Measurements from ENCODE around the gene LPAR1.

The LPAR1 gene

GRCh38 chr9:110990481-110990880 is 47.8 kb downstream of the LPAR1 start:
- in situ Hi-C loops (cut with HindIII; ENCODE audit: low pct_unique_long_range_greater_than_20kb, low sequenced_read_pairs), result no loop called here
- no peak for DNase-seq (ENCODE audit: low read depth in 1 of 2, low spot score in 1 of 2)

GRCh38 chr9:110986529-110986928 is 51.7 kb downstream of the LPAR1 start:
- no peak for TF ChIP-seq JUND (IDR thresholded peaks at IDR 0.05; ENCODE audit: low read depth)
- in situ Hi-C loops (cut with HindIII; ENCODE audit: low pct_unique_long_range_greater_than_20kb, low sequenced_read_pairs), result no loop called here
- no peak for DNase-seq (ENCODE audit: low read depth in 1 of 2, low spot score in 1 of 2)

More at GRCh38 chr9:110990481-110990880, 47.8 kb downstream of the LPAR1 start:
- no peak for TF ChIP-seq JUND (IDR thresholded peaks at IDR 0.05; ENCODE audit: low read depth)

GRCh38 chr9:110984890-110985437 is 53.3 kb downstream of the LPAR1 start:
- no peak for TF ChIP-seq JUND (IDR thresholded peaks at IDR 0.05; ENCODE audit: low read depth)
- in situ Hi-C loops (cut with HindIII; ENCODE audit: low pct_unique_long_range_greater_than_20kb, low sequenced_read_pairs), result no loop called here
- no peak for DNase-seq (ENCODE audit: low read depth in 1 of 2, low spot score in 1 of 2)

GRCh38 chr9:110980261-110980660 is 58.0 kb downstream of the LPAR1 start:
- no peak for TF ChIP-seq JUND (IDR thresholded peaks at IDR 0.05; ENCODE audit: low read depth)
- in situ Hi-C loops (cut with HindIII; ENCODE audit: low pct_unique_long_range_greater_than_20kb, low sequenced_read_pairs), result no loop called here
- DNase-seq (ENCODE audit: low read depth in 1 of 2, low spot score in 1 of 2), result no peak

- DNase-seq (ENCODE audit: low read depth in 1 of 2, low spot score in 1 of 2), result no peak
- in situ Hi-C loops (cut with HindIII; ENCODE audit: low pct_unique_long_range_greater_than_20kb, low sequenced_read_pairs), result no loop called here
Observed at GRCh38 chr9:110979636-110980035, 58.6 kb downstream of the LPAR1 start.

GRCh38 chr9:110978516-110978915 is 59.8 kb downstream of the LPAR1 start:
- in situ Hi-C loops (cut with HindIII; ENCODE audit: low pct_unique_long_range_greater_than_20kb, low sequenced_read_pairs), result no loop called here
- DNase-seq (ENCODE audit: low read depth in 1 of 2, low spot score in 1 of 2), result no peak
- no peak for TF ChIP-seq JUND (IDR thresholded peaks at IDR 0.05; ENCODE audit: low read depth)

More at GRCh38 chr9:110979636-110980035, 58.6 kb downstream of the LPAR1 start:
- TF ChIP-seq JUND (IDR thresholded peaks at IDR 0.05; ENCODE audit: low read depth), result no peak

- in situ Hi-C loops (cut with HindIII; ENCODE audit: low pct_unique_long_range_greater_than_20kb, low sequenced_read_pairs), result no loop called here
- no peak for TF ChIP-seq JUND (IDR thresholded peaks at IDR 0.05; ENCODE audit: low read depth)
- DNase-seq (ENCODE audit: low read depth in 1 of 2, low spot score in 1 of 2), result peak in 1 of 2 experiments; percentile 33
Observed at GRCh38 chr9:110977259-110977709, 61.0 kb downstream of the LPAR1 start.

- TF ChIP-seq JUND (IDR thresholded peaks at IDR 0.05; ENCODE audit: low read depth), result no peak
- no peak for DNase-seq (ENCODE audit: low read depth in 1 of 2, low spot score in 1 of 2)
- in situ Hi-C loops (cut with HindIII; ENCODE audit: low pct_unique_long_range_greater_than_20kb, low sequenced_read_pairs), result no loop called here
Observed at GRCh38 chr9:110975969-110976368, 62.3 kb downstream of the LPAR1 start.

- no peak for TF ChIP-seq JUND (IDR thresholded peaks at IDR 0.05; ENCODE audit: low read depth)
- no peak for DNase-seq (ENCODE audit: low read depth in 1 of 2, low spot score in 1 of 2)
- in situ Hi-C loops (cut with HindIII; ENCODE audit: low pct_unique_long_range_greater_than_20kb, low sequenced_read_pairs), result no loop called here
Observed at GRCh38 chr9:110975278-110975677, 63.0 kb downstream of the LPAR1 start.

- in situ Hi-C loops (cut with HindIII; ENCODE audit: low pct_unique_long_range_greater_than_20kb, low sequenced_read_pairs), result no loop called here
- TF ChIP-seq JUND (IDR thresholded peaks at IDR 0.05; ENCODE audit: low read depth), result no peak
- DNase-seq (ENCODE audit: low read depth in 1 of 2, low spot score in 1 of 2), result no peak
Observed at GRCh38 chr9:110971705-110972104, 66.6 kb downstream of the LPAR1 start.

- no peak for TF ChIP-seq JUND (IDR thresholded peaks at IDR 0.05; ENCODE audit: low read depth)
- in situ Hi-C loops (cut with HindIII; ENCODE audit: low pct_unique_long_range_greater_than_20kb, low sequenced_read_pairs), result no loop called here
- no peak for DNase-seq (ENCODE audit: low read depth in 1 of 2, low spot score in 1 of 2)
Observed at GRCh38 chr9:110971234-110971633, 67.0 kb downstream of the LPAR1 start.

- in situ Hi-C loops (cut with HindIII; ENCODE audit: low pct_unique_long_range_greater_than_20kb, low sequenced_read_pairs), result no loop called here
- DNase-seq (ENCODE audit: low read depth in 1 of 2, low spot score in 1 of 2), result no peak
- TF ChIP-seq JUND (IDR thresholded peaks at IDR 0.05; ENCODE audit: low read depth), result no peak
Observed at GRCh38 chr9:110969971-110970386, 68.3 kb downstream of the LPAR1 start.

GRCh38 chr9:110968096-110968495 is 70.2 kb downstream of the LPAR1 start:
- in situ Hi-C loops (cut with HindIII; ENCODE audit: low pct_unique_long_range_greater_than_20kb, low sequenced_read_pairs), result no loop called here
- no peak for DNase-seq (ENCODE audit: low read depth in 1 of 2, low spot score in 1 of 2)
- no peak for TF ChIP-seq JUND (IDR thresholded peaks at IDR 0.05; ENCODE audit: low read depth)

GRCh38 chr9:110967196-110967595 is 71.1 kb downstream of the LPAR1 start:
- in situ Hi-C loops (cut with HindIII; ENCODE audit: low pct_unique_long_range_greater_than_20kb, low sequenced_read_pairs), result no loop called here
- no peak for TF ChIP-seq JUND (IDR thresholded peaks at IDR 0.05; ENCODE audit: low read depth)
- DNase-seq (ENCODE audit: low read depth in 1 of 2, low spot score in 1 of 2), result no peak
